NAMALWA (cell line): ENCODE measurements around the gene GINM1.

Experiments used
- DNase-seq: peaks from one replicate; pipeline ENCODE4 v3.0.0-alpha.2; 2015; ENCODE audit warnings: low spot score

GINM1 gene

GRCh38 chr6:149565527-149566409, at the start of gene GINM1:
Gene GINM1, plus strand, starts transcription at chr6:149566375. Its CDS starts 40 bp downstream, at chr6:149566415.
- peak; percentile 97 for DNase-seq

- no peak for DNase-seq
Measured at GRCh38 chr6:149529650-149530049, 36.5 kb upstream of the GINM1 start.

GRCh38 chr6:149534742-149535141, 31.4 kb upstream of the GINM1 start:
- DNase-seq: no peak

GRCh38 chr6:149541139-149541538, 25.0 kb upstream of the GINM1 start:
- no peak for DNase-seq

- no peak for DNase-seq
Measured at GRCh38 chr6:149544646-149545257, 21.4 kb upstream of the GINM1 start.

GRCh38 chr6:149545258-149545753, 20.9 kb upstream of the GINM1 start:
- DNase-seq: peak; percentile 82

GRCh38 chr6:149545754-149546471, 20.3 kb upstream of the GINM1 start, which contains the start of gene PPIL4:
Gene PPIL4, minus strand, starts transcription at chr6:149546043. Its CDS starts 38 bp downstream, at chr6:149546005.
- peak; percentile 95 for DNase-seq

GRCh38 chr6:149551920-149552319, 14.3 kb upstream of the GINM1 start:
- DNase-seq: no peak

GRCh38 chr6:149558029-149558428, 8.1 kb upstream of the GINM1 start:
- no peak for DNase-seq

GRCh38 chr6:149559389-149559788, 6.8 kb upstream of the GINM1 start:
- DNase-seq: no peak

GRCh38 chr6:149560736-149561135, 5.4 kb upstream of the GINM1 start:
- peak; percentile 65 for DNase-seq

- DNase-seq: no peak
Measured at GRCh38 chr6:149563203-149563927, 2.8 kb upstream of the GINM1 start.

- DNase-seq: no peak
Measured at GRCh38 chr6:149563928-149564325, 2.2 kb upstream of the GINM1 start.

- DNase-seq: peak; percentile 68
Measured at GRCh38 chr6:149566410-149567193, 427 bp downstream of the GINM1 start.

- DNase-seq: no peak
Measured at GRCh38 chr6:149567194-149567586, 1.0 kb downstream of the GINM1 start.

GRCh38 chr6:149567945-149568585, 1.9 kb downstream of the GINM1 start:
- DNase-seq: no peak

- DNase-seq: no peak
Measured at GRCh38 chr6:149580880-149581279, 14.7 kb downstream of the GINM1 start.

- DNase-seq: no peak
Measured at GRCh38 chr6:149581349-149581748, 15.2 kb downstream of the GINM1 start.

GRCh38 chr6:149586149-149586548, 20.0 kb downstream of the GINM1 start:
- no peak for DNase-seq

- no peak for DNase-seq
Measured at GRCh38 chr6:149592983-149593382, 26.8 kb downstream of the GINM1 start.
